SK-N-SH (cell line): ENCODE results near the gene SH3GLB1. TPM values are rescaled to one million over a fixed set of nuclear protein-coding genes. Genes with fewer than 3 reads are reported as not detected.

ENCODE experiments used
- CTCF ChIA-PET: fragments of 300-600, 350-600 bp; formaldehyde crosslinking; extraction: SDS; loops from one replicate; lab custom pipeline; 2021; lab: Yijun Ruan, JAX
- POLR2A ChIA-PET: fragments of 350-600 bp; sonication (Branson Sonifier 250); formaldehyde crosslinking; extraction: SDS; loops from one replicate; lab custom pipeline; 2020; ENCODE audit warnings: antibody characterized with exemption, inconsistent platforms; lab: Yijun Ruan, JAX
- DNase-seq: peaks from one replicate; pipeline ENCODE4 v3.0.0; 2012
- H2AFZ ChIP-seq: fragments of 200-600 bp; sonication (generic); 2 replicates; pipeline ENCODE4 v1.8.1; 2016; ENCODE audit warnings: antibody characterized with exemption, mild to moderate bottlenecking, low read depth
- H3F3A ChIP-seq: fragments of 200-600 bp; sonication (generic); replicated peaks from 2 replicates; pipeline ENCODE3; 2016; ENCODE audit warnings: antibody characterized with exemption, mild to moderate bottlenecking; ENCODE audit not compliant: insufficient read depth
- H3K27ac ChIP-seq, 2 experiments: fragments of 200-500 bp in 1 of 2; fragments of 200-600 bp in 1 of 2; sonication (Bioruptor generic) in 1 of 2; sonication (generic), shearing (Covaris generic) in 1 of 2; 2 replicates each; pipeline versions ENCODE4 v1.5.1 to v1.6.1; 2014 to 2016; ENCODE audit warnings: low read depth in 2 of 2, inconsistent platforms in 1 of 2, low read length in 1 of 2, mild to moderate bottlenecking in 1 of 2, mixed read lengths in 1 of 2
- H3K27me3 ChIP-seq: fragments of 200-600 bp; sonication (generic), shearing (Covaris generic); 2 replicates; pipeline ENCODE4 v1.6.1; 2016; ENCODE audit warnings: mixed run types; ENCODE audit not compliant: insufficient read depth
- H3K36me3 ChIP-seq, 2 experiments: fragments of 200-500 bp in 1 of 2; fragments of 200-600 bp in 1 of 2; sonication (Bioruptor generic) in 1 of 2; sonication (generic) in 1 of 2; replicated peaks in 1 of 2; 2 replicates each; pipeline versions ENCODE3 to v1.5.1; 2014 to 2016; ENCODE audit warnings: low read length in 1 of 2, mild to moderate bottlenecking in 1 of 2; ENCODE audit not compliant: insufficient read depth in 2 of 2, control insufficient read depth in 1 of 2
- H3K4me1 ChIP-seq, 2 experiments: fragments of 200-500 bp in 1 of 2; fragments of 200-600 bp in 1 of 2; sonication (Bioruptor generic) in 1 of 2; sonication (generic), shearing (Covaris generic) in 1 of 2; 2 replicates each; pipeline versions ENCODE4 v1.5.1 to v1.6.1; 2014 to 2016; ENCODE audit warnings: low read depth in 1 of 2, low read length in 1 of 2, mixed run types in 1 of 2; ENCODE audit not compliant: insufficient read depth in 2 of 2, control insufficient read depth in 1 of 2
- H3K4me2 ChIP-seq: fragments of 200-600 bp; sonication (generic), shearing (Covaris generic); 2 replicates; pipeline ENCODE4 v1.6.1; 2017; ENCODE audit warnings: mixed run types
- H3K4me3 ChIP-seq, 2 experiments: fragments of 200-500 bp in 1 of 2; fragments of 200-600 bp in 1 of 2; sonication (Bioruptor generic) in 1 of 2; sonication (generic), shearing (Covaris generic) in 1 of 2; 2 replicates each; pipeline versions ENCODE4 v1.5.1 to v1.8.1; 2014 to 2016; ENCODE audit warnings: low read depth in 2 of 2, inconsistent platforms in 1 of 2, low read length in 1 of 2, mild to moderate bottlenecking in 1 of 2, mixed read lengths in 1 of 2, moderate library complexity in 1 of 2
- H3K79me2 ChIP-seq: fragments of 200-600 bp; sonication (generic); 2 replicates; pipeline ENCODE4 v1.8.1; 2017; ENCODE audit warnings: mild to moderate bottlenecking; ENCODE audit not compliant: insufficient read depth
- H3K9ac ChIP-seq: fragments of 200-600 bp; sonication (generic); 2 replicates; pipeline ENCODE4 v1.6.1; 2017; ENCODE audit warnings: mixed run types
- H3K9me2 ChIP-seq: fragments of 200-600 bp; sonication (generic); 2 replicates; pipeline ENCODE4 v1.6.1; 2017; ENCODE audit warnings: mixed run types
- H3K9me3 ChIP-seq: fragments of 200-600 bp; sonication (generic); 2 replicates; pipeline ENCODE4 v1.6.1; 2017; ENCODE audit warnings: mixed run types, mild to moderate bottlenecking, moderate library complexity
- H4K20me1 ChIP-seq: fragments of 200-600 bp; sonication (generic); 2 replicates; pipeline ENCODE4 v1.6.1; 2017; ENCODE audit warnings: mild to moderate bottlenecking, mixed run types; ENCODE audit not compliant: insufficient read depth
- EP300 ChIP-seq, 2 experiments: IDR thresholded peaks; 2 replicates each; pipeline versions ENCODE4 v1.4.0 to v1.6.1; 2012; ENCODE audit warnings: borderline replicate concordance in 1 of 2, low read depth in 1 of 2, low read length in 1 of 2
- FOXM1 ChIP-seq: IDR thresholded peaks from 2 replicates; pipeline ENCODE4 v1.4.0; 2012; ENCODE audit warnings: low read depth, mild to moderate bottlenecking
- GABPA ChIP-seq: IDR thresholded peaks from 2 replicates; pipeline ENCODE4 v1.4.0; 2012; ENCODE audit warnings: low read depth, mild to moderate bottlenecking
- MEF2A ChIP-seq: IDR thresholded peaks from 2 replicates; pipeline ENCODE4 v1.4.0; 2012; ENCODE audit warnings: low read depth, borderline replicate concordance
- NFIC ChIP-seq: IDR thresholded peaks from 2 replicates; pipeline ENCODE4 v1.4.0; 2012; ENCODE audit warnings: borderline replicate concordance
- NRF1 ChIP-seq: IDR thresholded peaks from 2 replicates; pipeline ENCODE4 v1.6.1; 2012; ENCODE audit warnings: low read depth, mild to moderate bottlenecking, low read length
- RAD21 ChIP-seq: IDR thresholded peaks from 2 replicates; pipeline ENCODE4 v1.6.1; 2012; ENCODE audit warnings: mild to moderate bottlenecking, low read length
- REST ChIP-seq: IDR thresholded peaks from 2 replicates; pipeline ENCODE4 v1.6.1; 2012; ENCODE audit warnings: mild to moderate bottlenecking, low read depth, low read length, moderate library complexity
- SIN3A ChIP-seq: IDR thresholded peaks from 2 replicates; pipeline ENCODE4 v1.6.1; 2012; ENCODE audit warnings: low read depth, mild to moderate bottlenecking, low read length, moderate library complexity, borderline replicate concordance
- TAF1 ChIP-seq: IDR thresholded peaks from 2 replicates; pipeline ENCODE4 v1.6.1; 2012; ENCODE audit warnings: low read depth, mild to moderate bottlenecking, low read length, moderate library complexity, borderline replicate concordance
- TEAD4 ChIP-seq: IDR thresholded peaks from 2 replicates; pipeline ENCODE4 v1.4.0; 2012; ENCODE audit warnings: mild to moderate bottlenecking, borderline replicate concordance; ENCODE audit not compliant: insufficient read depth
- YY1 ChIP-seq: IDR thresholded peaks from 2 replicates; pipeline ENCODE4 v1.4.0; 2012; ENCODE audit warnings: low read depth, mild to moderate bottlenecking
- WGBS: methylation state at CpG from one replicate; pipeline ENCODE4 v1.1.6; 2017; ENCODE audit warnings: low lambda C conversion rate; 5-methylcytosine and 5-hydroxymethylcytosine counted together
- polyA plus RNA-seq, 3 experiments: library from polyadenylated mRNA; depleted of rRNA; stranded (reverse); fragments of >200 nt; gene quantifications; 2 replicates each; pipeline ENCODE4 v1.2.3, GENCODE V29; 2012

SH3GLB1 gene
- polyA plus RNA-seq, 1 of the 3 experiments (the other 2 are of a cell fraction) = 13.2 TPM

- Histone ChIP-seq H3K9me3 (no peaks in the 10 kb centered on the region), H3K27ac (peak overlapping the region; percentile 89 to 93), H3K4me2 (peak overlapping the region; percentile 74), H3K4me3 (peak overlapping the region; percentile 84 to 92), H3K9ac (peak overlapping the region; percentile 91), H3K27me3 (no peaks in the 10 kb centered on the region), H3K4me1 (peaks cover 0 to 8% of the 10 kb centered on the region in 2 experiments; a peak in 2 of 4 replicates), H4K20me1 (peaks cover 34% of the 10 kb centered on the region), H2AFZ (peak overlapping the region; percentile 91), H3K79me2 (peaks cover 39% of the 10 kb centered on the region), H3F3A (peaks cover 12% of the 10 kb centered on the region), H3K9me2 (no peaks in the 10 kb centered on the region), H3K36me3 (peaks cover 2 to 12% of the 10 kb centered on the region in 2 experiments)
- ChIA-PET POLR2A (interaction anchor here (1.0 to 1.7 kb wide), 5 partner anchors 8 to 307 kb away, joined by 3 to 5 read pairs (median 3); partner anchors contain the start of genes HS2ST1, ODF2L and SELENOF), CTCF (interaction anchor here (0.6 to 4.3 kb wide), 32 partner anchors 8 to 386 kb away, joined by 3 to 101 read pairs (median 5); no protein-coding TSS in a partner anchor)
- TF ChIP-seq RAD21 (no peak), NFIC (no peak), YY1 (no peak), MEF2A (no peak), TEAD4 (no peak)
- DNase-seq = no peak
- 37% methylated on average over 34 of the region's 34 CpGs for WGBS
These were observed 499 bp upstream of the SH3GLB1 start for GRCh38 chr1:86703696-86704457.

GRCh38 chr1:86704972-86705664, 742 bp downstream of the SH3GLB1 start:
- peak overlapping the region; percentile 74 for H3K4me2 ChIP-seq
- H3K4me1 ChIP-seq = peaks cover 0 to 8% of the 10 kb centered on the region in 2 experiments; a peak in 2 of 4 replicates
- ChIA-PET POLR2A (interaction anchor here (1.0 to 1.7 kb wide), 5 partner anchors 9 to 309 kb away, joined by 3 to 5 read pairs (median 3); partner anchors contain the start of genes HS2ST1, ODF2L and SELENOF), CTCF (interaction anchor here (0.6 to 4.3 kb wide), 30 partner anchors 9 to 385 kb away, joined by 3 to 101 read pairs (median 5); partner anchors contain the start of gene ODF2L)
- H3K9me2 ChIP-seq = no peaks in the 10 kb centered on the region
- H4K20me1 ChIP-seq = peaks cover 46% of the 10 kb centered on the region
- H3K36me3 ChIP-seq = peaks cover 2 to 17% of the 10 kb centered on the region in 2 experiments
- H3F3A ChIP-seq = peaks cover 12% of the 10 kb centered on the region
- peak; percentile 77 for DNase-seq
- H3K9ac ChIP-seq = peak overlapping the region; percentile 91
- peak overlapping the region; percentile 89 to 93 for H3K27ac ChIP-seq
- H3K79me2 ChIP-seq = peaks cover 52% of the 10 kb centered on the region
- H2AFZ ChIP-seq = peak overlapping the region; percentile 91
- WGBS = 3% methylated on average over 8 of the region's 41 CpGs
- no peaks in the 10 kb centered on the region for H3K9me3 ChIP-seq
- no peaks in the 10 kb centered on the region for H3K27me3 ChIP-seq
- peak overlapping the region; percentile 84 to 92 for H3K4me3 ChIP-seq
- TF ChIP-seq YY1 = no peak
- 0 out of 2 replicates have a peak, but pooled peaks have one; percentile 39 for TF ChIP-seq SIN3A
- no peak for TF ChIP-seq TEAD4
- no peak; the same call in 1 of the 2 replicates for TF ChIP-seq GABPA
- 0 out of 2 replicates have a peak, but pooled peaks have one; percentile 5 for TF ChIP-seq FOXM1
- no peak for TF ChIP-seq REST
- TF ChIP-seq TAF1 = no peak
- TF ChIP-seq NRF1 = no peak
- TF ChIP-seq EP300 (IDR thresholded peaks at IDR 0.05; ENCODE audit: borderline replicate concordance in 1 of 2, low read depth in 1 of 2, low read length in 1 of 2) = 0 out of 4 replicates have a peak, but pooled peaks of 1 of the 2 experiments have one; percentile 3
